Measurements from ENCODE around the gene AGPS.

Gene AGPS

DNA sequence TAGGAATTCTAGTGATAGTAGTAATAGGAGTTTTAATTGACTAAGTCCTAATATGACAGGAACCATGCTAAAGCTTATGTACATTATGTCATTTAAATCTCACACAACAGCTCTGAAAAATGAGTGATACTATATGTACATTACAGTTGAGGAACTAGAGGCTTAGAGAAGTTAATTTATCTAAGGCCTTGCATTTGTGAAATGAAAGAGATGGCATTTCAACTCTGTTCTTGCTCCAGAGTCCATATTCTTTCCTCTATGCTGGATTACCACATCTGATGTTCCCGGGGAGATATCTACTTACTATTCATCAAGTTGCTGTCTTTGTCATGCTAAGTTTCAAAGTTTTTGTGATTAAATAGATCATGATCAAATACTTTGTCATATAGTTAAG is 5.7 kb downstream of the AGPS start:
- CTCF ChIA-PET: interaction anchor here (0.9 kb wide), 1 partner anchor 17 kb away, joined by 6 read pairs; no protein-coding TSS in a partner anchor
- POLR2A ChIA-PET: no interaction called here
- TF ChIP-seq ZBTB1 (tag by site-specific recombination; IDR thresholded peaks at IDR 0.05) (no peak), ZNF514 (tag by site-specific recombination; IDR thresholded peaks at IDR 0.05) (no peak), ZFP41 (tag by site-specific recombination; IDR thresholded peaks at IDR 0.05; ENCODE audit: borderline replicate concordance) (no peak), KLF7 (tag by site-specific recombination; IDR thresholded peaks at IDR 0.05; ENCODE audit: borderline replicate concordance) (no peak), ZNF48 (tag by site-specific recombination; IDR thresholded peaks at IDR 0.05) (no peak), ZBTB21 (tag by site-specific recombination; IDR thresholded peaks at IDR 0.05) (no peak), ZNF785 (tag by site-specific recombination; IDR thresholded peaks at IDR 0.05) (no peak), ZNF768 (tag by site-specific recombination; IDR thresholded peaks at IDR 0.05) (no peak)
- TF ChIP-seq, protein P1, sequence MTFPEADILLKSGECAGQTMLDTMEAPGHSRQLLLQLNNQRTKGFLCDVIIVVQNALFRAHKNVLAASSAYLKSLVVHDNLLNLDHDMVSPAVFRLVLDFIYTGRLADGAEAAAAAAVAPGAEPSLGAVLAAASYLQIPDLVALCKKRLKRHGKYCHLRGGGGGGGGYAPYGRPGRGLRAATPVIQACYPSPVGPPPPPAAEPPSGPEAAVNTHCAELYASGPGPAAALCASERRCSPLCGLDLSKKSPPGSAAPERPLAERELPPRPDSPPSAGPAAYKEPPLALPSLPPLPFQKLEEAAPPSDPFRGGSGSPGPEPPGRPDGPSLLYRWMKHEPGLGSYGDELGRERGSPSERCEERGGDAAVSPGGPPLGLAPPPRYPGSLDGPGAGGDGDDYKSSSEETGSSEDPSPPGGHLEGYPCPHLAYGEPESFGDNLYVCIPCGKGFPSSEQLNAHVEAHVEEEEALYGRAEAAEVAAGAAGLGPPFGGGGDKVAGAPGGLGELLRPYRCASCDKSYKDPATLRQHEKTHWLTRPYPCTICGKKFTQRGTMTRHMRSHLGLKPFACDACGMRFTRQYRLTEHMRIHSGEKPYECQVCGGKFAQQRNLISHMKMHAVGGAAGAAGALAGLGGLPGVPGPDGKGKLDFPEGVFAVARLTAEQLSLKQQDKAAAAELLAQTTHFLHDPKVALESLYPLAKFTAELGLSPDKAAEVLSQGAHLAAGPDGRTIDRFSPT (tag by site-specific recombination; IDR thresholded peaks at IDR 0.05): no peak
- TF ChIP-seq, protein P2, sequence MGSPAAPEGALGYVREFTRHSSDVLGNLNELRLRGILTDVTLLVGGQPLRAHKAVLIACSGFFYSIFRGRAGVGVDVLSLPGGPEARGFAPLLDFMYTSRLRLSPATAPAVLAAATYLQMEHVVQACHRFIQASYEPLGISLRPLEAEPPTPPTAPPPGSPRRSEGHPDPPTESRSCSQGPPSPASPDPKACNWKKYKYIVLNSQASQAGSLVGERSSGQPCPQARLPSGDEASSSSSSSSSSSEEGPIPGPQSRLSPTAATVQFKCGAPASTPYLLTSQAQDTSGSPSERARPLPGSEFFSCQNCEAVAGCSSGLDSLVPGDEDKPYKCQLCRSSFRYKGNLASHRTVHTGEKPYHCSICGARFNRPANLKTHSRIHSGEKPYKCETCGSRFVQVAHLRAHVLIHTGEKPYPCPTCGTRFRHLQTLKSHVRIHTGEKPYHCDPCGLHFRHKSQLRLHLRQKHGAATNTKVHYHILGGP (tag by site-specific recombination; IDR thresholded peaks at IDR 0.05): no peak
- no peak overlapping the region for H3K27ac ChIP-seq (ENCODE audit: extremely low read depth, low read depth, low read length)
- peaks cover 5% of the 10 kb centered on the region for H3K4me1 ChIP-seq (ENCODE audit: control insufficient read depth, insufficient read depth, low read length)
- no peaks in the 10 kb centered on the region for H3K36me3 ChIP-seq (ENCODE audit: control insufficient read depth in 2 of 2, insufficient read depth in 1 of 2, low read length in 2 of 2)
- H3K4me3 ChIP-seq (ENCODE audit: low read depth, low read length): no peak overlapping the region
- no peaks in the 10 kb centered on the region for H3K9me3 ChIP-seq (ENCODE audit: control insufficient read depth, insufficient read depth, low read depth, low read length)

DNA sequence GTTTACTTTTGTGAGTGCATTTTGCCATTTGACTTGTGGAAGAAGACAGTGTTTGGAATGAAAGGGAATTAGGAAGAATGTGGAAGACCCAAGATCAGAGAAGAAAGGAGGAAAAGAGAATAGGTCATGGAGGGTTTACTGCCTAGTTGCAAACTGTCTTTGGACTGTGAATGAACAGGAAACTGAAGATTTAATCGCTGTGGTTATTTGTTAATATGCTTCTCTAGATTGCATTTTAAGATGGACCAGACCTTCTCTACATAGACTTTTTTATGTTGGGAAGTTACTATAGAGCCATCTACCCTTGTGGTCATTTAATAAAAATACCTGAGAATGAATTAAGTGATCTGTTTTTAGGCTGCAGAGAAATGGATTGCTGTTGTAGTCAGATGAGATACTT is 6.2 kb downstream of the AGPS start:
- Histone ChIP-seq H3K4me3 (ENCODE audit: low read depth, low read length) (no peak overlapping the region), H3K27ac (ENCODE audit: extremely low read depth, low read depth, low read length) (no peak overlapping the region), H3K4me1 (ENCODE audit: control insufficient read depth, insufficient read depth, low read length) (peaks cover 7% of the 10 kb centered on the region), H3K9me3 (ENCODE audit: control insufficient read depth, insufficient read depth, low read depth, low read length) (no peaks in the 10 kb centered on the region), H3K36me3 (ENCODE audit: control insufficient read depth in 2 of 2, insufficient read depth in 1 of 2, low read length in 2 of 2) (no peaks in the 10 kb centered on the region)
- ChIA-PET CTCF (no interaction called here), POLR2A (no interaction called here)
- TF ChIP-seq ZNF621 (tag by site-specific recombination; IDR thresholded peaks at IDR 0.05): no peak
- no peak for TF ChIP-seq ZXDB (tag by site-specific recombination; IDR thresholded peaks at IDR 0.05)
- no peak for TF ChIP-seq ZNF211 (tag by site-specific recombination; IDR thresholded peaks at IDR 0.05; ENCODE audit: low read depth)
- TF ChIP-seq ZNF175 (tag by site-specific recombination; IDR thresholded peaks at IDR 0.05): no peak
- no peak for TF ChIP-seq ZNF544 (tag by site-specific recombination; IDR thresholded peaks at IDR 0.05)
- no peak for TF ChIP-seq ZNF701 (tag by site-specific recombination; IDR thresholded peaks at IDR 0.05)

DNA sequence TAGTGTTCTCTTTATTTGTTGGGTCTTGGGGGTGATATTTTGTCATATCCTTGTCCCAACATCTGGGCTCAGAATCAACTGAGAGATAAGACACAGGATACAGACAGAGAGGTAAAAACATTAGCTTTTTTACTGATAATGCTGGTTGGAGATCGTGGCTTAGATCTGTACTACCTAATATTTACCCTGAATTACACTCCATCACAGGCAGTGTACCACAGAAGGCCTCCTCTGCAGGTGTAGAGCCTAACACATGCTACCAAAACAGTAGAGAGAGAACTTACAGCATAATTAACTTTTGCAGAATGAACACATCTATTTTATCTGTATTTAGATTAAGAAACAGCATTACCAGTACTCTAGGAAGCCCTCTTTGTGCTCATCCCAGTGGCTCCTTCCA is 6.8 kb downstream of the AGPS start:
- Histone ChIP-seq H3K36me3 (ENCODE audit: control insufficient read depth in 2 of 2, insufficient read depth in 1 of 2, low read length in 2 of 2) (no peaks in the 10 kb centered on the region), H3K4me3 (ENCODE audit: low read depth, low read length) (no peak overlapping the region), H3K4me1 (ENCODE audit: control insufficient read depth, insufficient read depth, low read length) (peaks cover 13% of the 10 kb centered on the region), H3K9me3 (ENCODE audit: control insufficient read depth, insufficient read depth, low read depth, low read length) (no peaks in the 10 kb centered on the region), H3K27ac (ENCODE audit: extremely low read depth, low read depth, low read length) (no peak overlapping the region)
- CTCF ChIA-PET: no interaction called here
- TF ChIP-seq ZNF623 (tag by site-specific recombination; IDR thresholded peaks at IDR 0.05): no peak
- no peak for TF ChIP-seq ZNF558 (tag by site-specific recombination; IDR thresholded peaks at IDR 0.05)
- POLR2A ChIA-PET: no interaction called here

Data from HEK293 (cell line).